ENCODE data around the gene KRT83.

Gene KRT83

GRCh38 chr12:52270541-52271070, 50.6 kb downstream of the KRT83 start:
- no peak for DNase-seq (ENCODE audit: low read depth)
- no peak overlapping the region for H3K4me3 ChIP-seq (ENCODE audit: low read length)
- no peak for TF ChIP-seq CTCF (IDR thresholded peaks at IDR 0.05; ENCODE audit: insufficient read depth, low read depth, low read length, missing control alignments)

- TF ChIP-seq CTCF (IDR thresholded peaks at IDR 0.05; ENCODE audit: insufficient read depth, low read depth, low read length, missing control alignments): no peak
- no peak overlapping the region for H3K4me3 ChIP-seq (ENCODE audit: low read length)
- DNase-seq (ENCODE audit: low read depth): peak; percentile 42
Observed at GRCh38 chr12:52268212-52268611, 53.0 kb downstream of the KRT83 start.

- no peak for TF ChIP-seq CTCF (IDR thresholded peaks at IDR 0.05; ENCODE audit: insufficient read depth, low read depth, low read length, missing control alignments)
- no peak overlapping the region for H3K4me3 ChIP-seq (ENCODE audit: low read length)
- no peak for DNase-seq (ENCODE audit: low read depth)
Observed at GRCh38 chr12:52267699-52268098, 53.5 kb downstream of the KRT83 start.

GRCh38 chr12:52267266-52267665, 53.9 kb downstream of the KRT83 start:
- no peak for DNase-seq (ENCODE audit: low read depth)

GRCh38 chr12:52266514-52266913, 54.7 kb downstream of the KRT83 start:
- no peak for DNase-seq (ENCODE audit: low read depth)
- no peak for TF ChIP-seq CTCF (IDR thresholded peaks at IDR 0.05; ENCODE audit: insufficient read depth, low read depth, low read length, missing control alignments)
- H3K4me3 ChIP-seq (ENCODE audit: low read length): no peak overlapping the region

More at GRCh38 chr12:52267266-52267665, 53.9 kb downstream of the KRT83 start:
- no peak overlapping the region for H3K4me3 ChIP-seq (ENCODE audit: low read length)
- TF ChIP-seq CTCF (IDR thresholded peaks at IDR 0.05; ENCODE audit: insufficient read depth, low read depth, low read length, missing control alignments): no peak

GRCh38 chr12:52264435-52264825, 56.8 kb downstream of the KRT83 start:
- DNase-seq (ENCODE audit: low read depth): no peak
- H3K4me3 ChIP-seq (ENCODE audit: low read length): no peak overlapping the region
- no peak for TF ChIP-seq CTCF (IDR thresholded peaks at IDR 0.05; ENCODE audit: insufficient read depth, low read depth, low read length, missing control alignments)
